Panc1 (cell line): ENCODE data around the gene PCDH15. TPM values are rescaled to one million over a fixed set of nuclear protein-coding genes. Genes with fewer than 3 reads are reported as not detected.

Experiments used
- ATAC-seq: fragments of 200-7000 bp; cut with Tn5 transposase; 2 replicates; pipeline ENCODE4 v1.9.1; 2020; ENCODE audit warnings: mild to moderate bottlenecking, moderate library complexity
- BruUV-seq: library from RNA; stranded (reverse); fragments of 400-500 nt; replicated peaks from 2 replicates; lab custom pipeline; 2021; lab: Mats Ljungman, UMichigan
- CTCF ChIA-PET: fragments of 300-600 bp; sonication (Branson Sonifier 250); formaldehyde crosslinking; loops from one replicate; lab custom pipeline; 2022; ENCODE audit warnings: antibody characterized with exemption; lab: Charles Lee
- POLR2A ChIA-PET: fragments of 300-600 bp; sonication (Branson Sonifier 250); formaldehyde crosslinking; loops from one replicate; lab custom pipeline; 2022; ENCODE audit warnings: antibody characterized with exemption; lab: Charles Lee
- DNase-seq: peaks from one replicate; pipeline ENCODE4 v3.0.0-alpha.2; 2010; ENCODE audit warnings: low read depth, low spot score
- H3K27ac ChIP-seq: 2 replicates; pipeline ENCODE4 v1.5.1; 2011; ENCODE audit warnings: mild to moderate bottlenecking, low read length, inconsistent platforms
- H3K27me3 ChIP-seq: fragments of 200-500 bp; sonication (Bioruptor generic); 2 replicates; pipeline ENCODE4 v1.6.0; 2014; ENCODE audit warnings: low read length, inconsistent platforms; ENCODE audit not compliant: control insufficient read depth, insufficient read depth
- H3K36me3 ChIP-seq: fragments of 200-500 bp; sonication (Bioruptor generic); 2 replicates; pipeline ENCODE4 v1.5.1; 2014; ENCODE audit warnings: inconsistent platforms, mild to moderate bottlenecking, low read length, moderate library complexity; ENCODE audit not compliant: control insufficient read depth, insufficient read depth
- H3K4me1 ChIP-seq: 2 replicates; pipeline ENCODE4 v1.5.1; 2011; ENCODE audit warnings: inconsistent platforms, mild to moderate bottlenecking, low read length, moderate library complexity; ENCODE audit not compliant: control insufficient read depth, insufficient read depth
- H3K4me3 ChIP-seq, 2 experiments: 2 replicates each; pipeline ENCODE4 v1.5.1; 2011 to 2012; ENCODE audit warnings: low read depth in 2 of 2, low read length in 2 of 2, mild to moderate bottlenecking in 2 of 2, inconsistent platforms in 1 of 2, moderate library complexity in 1 of 2
- H3K9me3 ChIP-seq: fragments of 200-500 bp; sonication (Bioruptor generic); 2 replicates; pipeline ENCODE4 v1.5.1; 2014; ENCODE audit warnings: low read depth, mild to moderate bottlenecking, inconsistent platforms, low read length, moderate library complexity; ENCODE audit not compliant: control insufficient read depth, insufficient read depth
- POLR2AphosphoS5 ChIP-seq: IDR thresholded peaks from 2 replicates; pipeline ENCODE4 v1.6.1; 2012; ENCODE audit warnings: mild to moderate bottlenecking, low read depth, low read length, moderate library complexity
- SIN3A ChIP-seq: IDR thresholded peaks from 2 replicates; pipeline ENCODE4 v1.6.1; 2012; ENCODE audit warnings: low read depth, mild to moderate bottlenecking, low read length, moderate library complexity, borderline replicate concordance; ENCODE audit not compliant: insufficient read depth
- TCF7L2 ChIP-seq: IDR thresholded peaks from 2 replicates; pipeline ENCODE4 v1.6.1; 2011; ENCODE audit warnings: mild to moderate bottlenecking, low read depth, low read length, inconsistent platforms
- in situ Hi-C: cut with HindIII; loops from 2 replicates; pipeline ENCODE4 v1.10.0; 2016; ENCODE audit warnings: low sequenced_read_pairs, low pct_unique_long_range_greater_than_20kb
- intact Hi-C: fragments of 100-400 bp; cut with micrococcal nuclease; formaldehyde crosslinking; loops from one replicate; pipeline ENCODE4 v1.10.0; 2022; ENCODE audit not compliant: unreplicated experiment
- total RNA-seq: library from RNA; stranded (reverse); gene quantifications from one replicate; pipeline ENCODE4 v1.2.1, GENCODE V29; 2021; ENCODE audit not compliant: unreplicated experiment
- TF ChIP-seq, protein P1 (sequence below): fragments of 450-650 bp; IDR thresholded peaks from 2 replicates; pipeline ENCODE4 v1.5.1; 2017; ENCODE audit warnings: mild to moderate bottlenecking
- TF ChIP-seq, protein P2 (sequence below), 2 experiments: IDR thresholded peaks; 2 replicates each; pipeline ENCODE4 v1.6.1; 2011 to 2012; ENCODE audit warnings: low read depth in 2 of 2, control low read depth in 1 of 2, low read length in 1 of 2, mild to moderate bottlenecking in 1 of 2, moderate library complexity in 1 of 2; ENCODE audit not compliant: insufficient read depth in 1 of 2

The PCDH15 gene
- total RNA-seq, 1 experiment from 2014 or later = 0.18 TPM

GRCh38 chr10:54009672-54010071, 791.4 kb downstream of the PCDH15 start:
- no peak for TF ChIP-seq POLR2AphosphoS5
- TF ChIP-seq, protein P1, sequence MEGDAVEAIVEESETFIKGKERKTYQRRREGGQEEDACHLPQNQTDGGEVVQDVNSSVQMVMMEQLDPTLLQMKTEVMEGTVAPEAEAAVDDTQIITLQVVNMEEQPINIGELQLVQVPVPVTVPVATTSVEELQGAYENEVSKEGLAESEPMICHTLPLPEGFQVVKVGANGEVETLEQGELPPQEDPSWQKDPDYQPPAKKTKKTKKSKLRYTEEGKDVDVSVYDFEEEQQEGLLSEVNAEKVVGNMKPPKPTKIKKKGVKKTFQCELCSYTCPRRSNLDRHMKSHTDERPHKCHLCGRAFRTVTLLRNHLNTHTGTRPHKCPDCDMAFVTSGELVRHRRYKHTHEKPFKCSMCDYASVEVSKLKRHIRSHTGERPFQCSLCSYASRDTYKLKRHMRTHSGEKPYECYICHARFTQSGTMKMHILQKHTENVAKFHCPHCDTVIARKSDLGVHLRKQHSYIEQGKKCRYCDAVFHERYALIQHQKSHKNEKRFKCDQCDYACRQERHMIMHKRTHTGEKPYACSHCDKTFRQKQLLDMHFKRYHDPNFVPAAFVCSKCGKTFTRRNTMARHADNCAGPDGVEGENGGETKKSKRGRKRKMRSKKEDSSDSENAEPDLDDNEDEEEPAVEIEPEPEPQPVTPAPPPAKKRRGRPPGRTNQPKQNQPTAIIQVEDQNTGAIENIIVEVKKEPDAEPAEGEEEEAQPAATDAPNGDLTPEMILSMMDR = no peak
- TF ChIP-seq, protein P2, sequence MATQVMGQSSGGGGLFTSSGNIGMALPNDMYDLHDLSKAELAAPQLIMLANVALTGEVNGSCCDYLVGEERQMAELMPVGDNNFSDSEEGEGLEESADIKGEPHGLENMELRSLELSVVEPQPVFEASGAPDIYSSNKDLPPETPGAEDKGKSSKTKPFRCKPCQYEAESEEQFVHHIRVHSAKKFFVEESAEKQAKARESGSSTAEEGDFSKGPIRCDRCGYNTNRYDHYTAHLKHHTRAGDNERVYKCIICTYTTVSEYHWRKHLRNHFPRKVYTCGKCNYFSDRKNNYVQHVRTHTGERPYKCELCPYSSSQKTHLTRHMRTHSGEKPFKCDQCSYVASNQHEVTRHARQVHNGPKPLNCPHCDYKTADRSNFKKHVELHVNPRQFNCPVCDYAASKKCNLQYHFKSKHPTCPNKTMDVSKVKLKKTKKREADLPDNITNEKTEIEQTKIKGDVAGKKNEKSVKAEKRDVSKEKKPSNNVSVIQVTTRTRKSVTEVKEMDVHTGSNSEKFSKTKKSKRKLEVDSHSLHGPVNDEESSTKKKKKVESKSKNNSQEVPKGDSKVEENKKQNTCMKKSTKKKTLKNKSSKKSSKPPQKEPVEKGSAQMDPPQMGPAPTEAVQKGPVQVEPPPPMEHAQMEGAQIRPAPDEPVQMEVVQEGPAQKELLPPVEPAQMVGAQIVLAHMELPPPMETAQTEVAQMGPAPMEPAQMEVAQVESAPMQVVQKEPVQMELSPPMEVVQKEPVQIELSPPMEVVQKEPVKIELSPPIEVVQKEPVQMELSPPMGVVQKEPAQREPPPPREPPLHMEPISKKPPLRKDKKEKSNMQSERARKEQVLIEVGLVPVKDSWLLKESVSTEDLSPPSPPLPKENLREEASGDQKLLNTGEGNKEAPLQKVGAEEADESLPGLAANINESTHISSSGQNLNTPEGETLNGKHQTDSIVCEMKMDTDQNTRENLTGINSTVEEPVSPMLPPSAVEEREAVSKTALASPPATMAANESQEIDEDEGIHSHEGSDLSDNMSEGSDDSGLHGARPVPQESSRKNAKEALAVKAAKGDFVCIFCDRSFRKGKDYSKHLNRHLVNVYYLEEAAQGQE (IDR thresholded peaks at IDR 0.05; ENCODE audit: insufficient read depth in 1 of 2, low read depth in 2 of 2, low read length in 1 of 2) = no peak
- TF ChIP-seq SIN3A = no peak
- no peak for TF ChIP-seq TCF7L2
- intact Hi-C loops = no loop called here
- DNase-seq = no peak

GRCh38 chr10:54002077-54002476, 799.0 kb downstream of the PCDH15 start:
- H3K27me3 ChIP-seq = no peaks in the 10 kb centered on the region
- ChIA-PET CTCF (no interaction called here), POLR2A (no interaction called here)
- no peak overlapping the region for H3K4me3 ChIP-seq
- in situ Hi-C loops (no loop called here), intact Hi-C loops (no loop called here)
- no peaks in the 10 kb centered on the region for H3K4me1 ChIP-seq
- H3K9me3 ChIP-seq = no peaks in the 10 kb centered on the region
- BruUV-seq = no TSS peak
- DNase-seq = no peak
- H3K36me3 ChIP-seq = no peaks in the 10 kb centered on the region
- no peak overlapping the region for H3K27ac ChIP-seq
- TF ChIP-seq, protein P2 (IDR thresholded peaks at IDR 0.05; ENCODE audit: insufficient read depth in 1 of 2, low read depth in 2 of 2, low read length in 1 of 2) = peak in 1 of 2 experiments; percentile 61; a peak in 2 of 4 replicates
- TF ChIP-seq SIN3A = no peak
- ATAC-seq = no peak

More at GRCh38 chr10:54009672-54010071, 791.4 kb downstream of the PCDH15 start:
- BruUV-seq = no TSS peak
- Histone ChIP-seq H3K27ac (no peak overlapping the region), H3K27me3 (no peaks in the 10 kb centered on the region), H3K4me1 (no peaks in the 10 kb centered on the region), H3K36me3 (no peaks in the 10 kb centered on the region), H3K4me3 (no peak overlapping the region), H3K9me3 (no peaks in the 10 kb centered on the region)
- no peak for ATAC-seq
- ChIA-PET POLR2A (no interaction called here), CTCF (no interaction called here)
- in situ Hi-C loops = no loop called here
